IMR-90 (cell line): ENCODE results near the gene LYSMD3. TPM values are rescaled to one million over a fixed set of nuclear protein-coding genes. Genes with fewer than 3 reads are reported as not detected.

Experiments used
- ATAC-seq: fragments of 200-7000 bp; cut with Tn5 transposase; 2 replicates; pipeline ENCODE4 v1.9.1; 2020; ENCODE audit warnings: low read depth, mild to moderate bottlenecking, moderate library complexity
- BruUV-seq: library from RNA; stranded (reverse); fragments of 400-500 nt; replicated peaks from 2 replicates; lab custom pipeline; 2021; lab: Mats Ljungman, UMichigan
- CTCF ChIA-PET: fragments of 300-600 bp; formaldehyde crosslinking; extraction: SDS; loops from one replicate; lab custom pipeline; 2021; ENCODE audit warnings: antibody characterized with exemption; lab: Yijun Ruan, JAX
- POLR2A ChIA-PET: fragments of 300-600 bp; sonication (Branson Sonifier 250); formaldehyde crosslinking; loops from one replicate; lab custom pipeline; 2022; ENCODE audit warnings: antibody characterized with exemption; ENCODE audit not compliant: unreplicated experiment; lab: Charles Lee
- DNase-seq: peaks from one replicate; pipeline ENCODE4 v3.0.0; 2013
- H2AFZ ChIP-seq: replicated peaks from 2 replicates; pipeline ENCODE3; 2013; ENCODE audit warnings: low read length, mild to moderate bottlenecking; ENCODE audit not compliant: poor library complexity
- H2AK5ac ChIP-seq: 2 replicates; pipeline ENCODE4 v1.6.1; 2013; ENCODE audit warnings: low read depth, low read length, inconsistent platforms
- H2AK9ac ChIP-seq: replicated peaks from 2 replicates; pipeline ENCODE3; 2013; ENCODE audit warnings: mild to moderate bottlenecking, low read depth, low read length, moderate library complexity; ENCODE audit not compliant: poor library complexity
- H2BK120ac ChIP-seq: 2 replicates; pipeline ENCODE4 v1.6.1; 2013; ENCODE audit warnings: low read depth, low read length, inconsistent platforms
- H2BK15ac ChIP-seq: 3 replicates; pipeline ENCODE4 v1.6.1; 2013; ENCODE audit warnings: low read depth, low read length, inconsistent platforms
- H2BK20ac ChIP-seq: 2 replicates; pipeline ENCODE4 v1.6.1; 2013; ENCODE audit warnings: low read depth, mild to moderate bottlenecking, inconsistent platforms, low read length, moderate library complexity
- H2BK5ac ChIP-seq: 2 replicates; pipeline ENCODE4 v1.6.1; 2013; ENCODE audit warnings: mild to moderate bottlenecking, low read depth, low read length, inconsistent platforms; ENCODE audit not compliant: poor library complexity, severe bottlenecking
- H3K14ac ChIP-seq: replicated peaks from 2 replicates; pipeline ENCODE4 v1.6.1; 2013; ENCODE audit warnings: low read depth, low read length, inconsistent platforms
- H3K18ac ChIP-seq: 2 replicates; pipeline ENCODE4 v1.6.1; 2013; ENCODE audit warnings: low read depth, low read length, control low read depth
- H3K23ac ChIP-seq: 2 replicates; pipeline ENCODE4 v1.6.1; 2013; ENCODE audit warnings: low read depth, low read length, inconsistent platforms
- H3K27ac ChIP-seq: 2 replicates; pipeline ENCODE4 v1.5.1; 2013; ENCODE audit warnings: mild to moderate bottlenecking, control low read depth, low read length; ENCODE audit not compliant: insufficient read depth
- H3K27me3 ChIP-seq: 2 replicates; pipeline ENCODE4 v1.6.1; 2013; ENCODE audit warnings: low read length; ENCODE audit not compliant: control insufficient read depth, insufficient read depth
- H3K36me3 ChIP-seq: 2 replicates; pipeline ENCODE4 v1.6.1; 2013; ENCODE audit warnings: low read length, mixed read lengths; ENCODE audit not compliant: control insufficient read depth, insufficient read depth
- H3K4ac ChIP-seq: 2 replicates; pipeline ENCODE4 v1.6.1; 2013; ENCODE audit warnings: low read depth, low read length, inconsistent platforms
- H3K4me1 ChIP-seq: 2 replicates; pipeline ENCODE4 v1.6.1; 2013; ENCODE audit warnings: low read length, mixed read lengths; ENCODE audit not compliant: control insufficient read depth, insufficient read depth
- H3K4me2 ChIP-seq: 2 replicates; pipeline ENCODE4 v1.6.1; 2013; ENCODE audit warnings: low read depth, mild to moderate bottlenecking, control low read depth, low read length, moderate library complexity
- H3K4me3 ChIP-seq: 2 replicates; pipeline ENCODE4 v1.5.1; 2013; ENCODE audit warnings: low read depth, mild to moderate bottlenecking, control low read depth, low read length, moderate library complexity; ENCODE audit not compliant: insufficient read depth
- H3K56ac ChIP-seq: 2 replicates; pipeline ENCODE4 v1.6.1; 2013; ENCODE audit warnings: low read length, inconsistent platforms; ENCODE audit not compliant: insufficient read depth; ENCODE audit errors: extremely low read depth
- H3K79me1 ChIP-seq, 2 experiments: 2 replicates each; pipeline ENCODE4 v1.6.1; 2013; ENCODE audit warnings: low read length in 2 of 2, inconsistent platforms in 1 of 2, low read depth in 1 of 2
- H3K9ac ChIP-seq: 2 replicates; pipeline ENCODE4 v1.6.1; 2013; ENCODE audit warnings: low read depth, low read length, control low read depth
- H3K9me1 ChIP-seq: 2 replicates; pipeline ENCODE4 v1.6.1; 2013; ENCODE audit warnings: low read length, inconsistent platforms; ENCODE audit not compliant: insufficient read depth
- H3K9me3 ChIP-seq: 2 replicates; pipeline ENCODE4 v1.6.1; 2013; ENCODE audit warnings: low read length; ENCODE audit not compliant: control insufficient read depth, insufficient read depth
- H4K20me1 ChIP-seq: 2 replicates; pipeline ENCODE4 v1.6.1; 2013; ENCODE audit warnings: low read length, inconsistent platforms; ENCODE audit not compliant: insufficient read depth
- H4K5ac ChIP-seq: 2 replicates; pipeline ENCODE4 v1.6.1; 2013; ENCODE audit warnings: mild to moderate bottlenecking, low read depth, low read length, control low read depth
- H4K8ac ChIP-seq, 2 experiments: 2 replicates each; pipeline ENCODE4 v1.6.1; 2013; ENCODE audit warnings: low read depth in 2 of 2, low read length in 2 of 2, control low read depth in 1 of 2, inconsistent platforms in 1 of 2
- H4K91ac ChIP-seq: 2 replicates; pipeline ENCODE4 v1.6.1; 2013; ENCODE audit warnings: low read depth, low read length, inconsistent platforms; ENCODE audit not compliant: insufficient read depth
- BHLHE40 ChIP-seq: fragments of 150-350 bp; IDR thresholded peaks from 2 replicates; pipeline ENCODE4 v1.6.1; 2016; ENCODE audit warnings: mild to moderate bottlenecking, low read depth, low read length
- CEBPB ChIP-seq: IDR thresholded peaks from 2 replicates; pipeline ENCODE4 v1.6.1; 2012; ENCODE audit warnings: low read depth, low read length, improper control_type of control experiment
- CHD1 ChIP-seq: IDR thresholded peaks from 2 replicates; pipeline ENCODE4 v1.6.1; 2012; ENCODE audit warnings: low read depth, low read length, improper control_type of control experiment
- ELK1 ChIP-seq: fragments of 150-350 bp; IDR thresholded peaks from 2 replicates; pipeline ENCODE4 v1.6.1; 2016; ENCODE audit warnings: low read depth, mild to moderate bottlenecking, low read length, moderate library complexity, borderline replicate concordance
- FOS ChIP-seq: fragments of 150-350 bp; IDR thresholded peaks from 2 replicates; pipeline ENCODE4 v1.6.1; 2016; ENCODE audit warnings: low read depth, low read length
- MAFK ChIP-seq: IDR thresholded peaks from 2 replicates; pipeline ENCODE4 v1.6.1; 2012; ENCODE audit warnings: low read depth, low read length, improper control_type of control experiment
- MAZ ChIP-seq: IDR thresholded peaks from 2 replicates; pipeline ENCODE4 v1.6.1; 2012; ENCODE audit warnings: low read depth, mild to moderate bottlenecking, low read length, improper control_type of control experiment, moderate library complexity, borderline replicate concordance
- MXI1 ChIP-seq: IDR thresholded peaks from 2 replicates; pipeline ENCODE4 v1.6.1; 2012; ENCODE audit warnings: low read depth, mild to moderate bottlenecking, low read length, moderate library complexity, borderline replicate concordance
- NFE2L2 ChIP-seq: fragments of 150-350 bp; IDR thresholded peaks from 2 replicates; pipeline ENCODE4 v1.6.1; 2016; ENCODE audit warnings: low read depth, mild to moderate bottlenecking, low read length
- POLR2A ChIP-seq: IDR thresholded peaks from 2 replicates; pipeline ENCODE4 v1.6.1; 2012; ENCODE audit warnings: mild to moderate bottlenecking, low read depth, low read length
- RAD21 ChIP-seq: IDR thresholded peaks from 2 replicates; pipeline ENCODE4 v1.6.1; 2012; ENCODE audit warnings: low read length, improper control_type of control experiment
- RCOR1 ChIP-seq: IDR thresholded peaks from 2 replicates; pipeline ENCODE4 v1.6.1; 2012; ENCODE audit warnings: mild to moderate bottlenecking, low read length, improper control_type of control experiment; ENCODE audit not compliant: insufficient replicate concordance
- RFX5 ChIP-seq: IDR thresholded peaks from 2 replicates; pipeline ENCODE4 v1.8.0; 2012; ENCODE audit warnings: low read depth, mild to moderate bottlenecking, low read length, moderate library complexity
- SMC3 ChIP-seq: fragments of 150-350 bp; IDR thresholded peaks from 2 replicates; pipeline ENCODE4 v1.6.1; 2016; ENCODE audit warnings: low read depth, mild to moderate bottlenecking, antibody characterized with exemption, low read length, moderate library complexity
- WGBS, 2 experiments: methylation state at CpG; one replicate each; pipeline versions ENCODE4 v1.1.5 to v1.1.7; 2013; ENCODE audit warnings: missing lambda C conversion rate in 2 of 2; ENCODE audit not compliant: insufficient read length in 1 of 2; ENCODE audit errors: extremely low coverage in 2 of 2; 5-methylcytosine and 5-hydroxymethylcytosine counted together
- dilution Hi-C: fragments of 300-500 bp; cut with HindIII; formaldehyde crosslinking; loops from one replicate; pipeline ENCODE4 v1.14.3; 2018; ENCODE audit warnings: low sequenced_read_pairs; ENCODE audit not compliant: unreplicated experiment
- in situ Hi-C: fragments of 300-500 bp; cut with MboI; formaldehyde crosslinking; loops from 3 replicates; pipeline ENCODE4 v1.14.3; 2019; ENCODE audit warnings: low sequenced_read_pairs, inconsistent platforms, mixed read lengths
- intact Hi-C: fragments of 100-400 bp; cut with micrococcal nuclease; formaldehyde crosslinking; loops from 2 replicates; pipeline ENCODE4 v1.10.0; 2022
- polyA plus RNA-seq, 3 experiments: library from polyadenylated mRNA; depleted of rRNA; stranded (reverse); fragments of >200 nt; gene quantifications; 2 replicates each; pipeline ENCODE4 v1.2.3, GENCODE V29; 2012; ENCODE audit warnings: low replicate concordance in 1 of 3
- total RNA-seq: library from RNA; depleted of rRNA; stranded (reverse); fragments of >200 nt; gene quantifications from 2 replicates; pipeline ENCODE4 v1.2.3, GENCODE V29; 2012
- TF ChIP-seq, protein P1 (sequence below): fragments of 150-350 bp; IDR thresholded peaks from 2 replicates; pipeline ENCODE4 v1.6.1; 2017; ENCODE audit warnings: mild to moderate bottlenecking, antibody characterized with exemption, low read length, low read depth
- TF ChIP-seq, protein P2 (sequence below): conservative IDR thresholded peaks from 2 replicates; pipeline ENCODE4 v1.5.1; 2012; ENCODE audit warnings: mild to moderate bottlenecking, low read depth, low read length, improper control_type of control experiment

LYSMD3 gene
- total and polyA plus RNA-seq, 2 of the 4 experiments (the other 2 are of a cell fraction) = 10.2 to 21.1 TPM

DNA sequence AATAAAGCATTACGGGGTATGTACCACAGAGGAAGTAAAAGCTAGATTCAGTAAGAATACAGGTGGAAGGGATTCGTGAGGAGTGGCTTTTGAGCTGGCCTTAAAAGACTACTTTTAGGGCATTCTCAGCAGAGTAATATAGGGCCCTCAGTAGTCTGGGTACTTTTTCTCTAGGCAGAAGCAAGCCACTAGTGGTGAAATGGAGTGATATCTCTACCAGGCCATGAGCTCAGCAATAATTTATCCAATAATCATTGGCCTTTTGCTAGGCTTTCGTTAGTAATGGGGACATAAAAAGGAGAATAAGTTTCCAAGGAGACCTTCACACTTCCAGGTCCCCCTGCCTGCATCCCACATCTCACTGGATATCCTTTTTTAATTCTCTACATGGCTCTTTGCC is 53.0 kb downstream of the LYSMD3 start:
- H4K20me1 ChIP-seq = no peaks in the 10 kb centered on the region
- no peak overlapping the region for H2AFZ ChIP-seq
- H2BK15ac ChIP-seq = no peak overlapping the region
- H3K27ac ChIP-seq = no peak overlapping the region
- peaks cover 4% of the 10 kb centered on the region for H3K4me1 ChIP-seq
- no peaks in the 10 kb centered on the region for H3K27me3 ChIP-seq
- H4K5ac ChIP-seq = no peak overlapping the region
- H3K4me3 ChIP-seq = no peak overlapping the region
- H3K9me1 ChIP-seq = 0 out of 2 replicates have a peak, but pooled peaks cover 2% of the 10 kb centered on the region
- no peaks in the 10 kb centered on the region for H3K9me3 ChIP-seq
- no peak overlapping the region for H3K4ac ChIP-seq
- BruUV-seq = no TSS peak
- H2AK9ac ChIP-seq = no peak overlapping the region
- TF ChIP-seq NFE2L2 (no peak), MAZ (no peak), POLR2A (no peak), RAD21 (no peak), FOS (no peak), CHD1 (no peak), CEBPB (no peak), MAFK (no peak), RCOR1 (no peak), MXI1 (no peak), RFX5 (no peak), BHLHE40 (no peak), SMC3 (no peak), ELK1 (no peak)
- TF ChIP-seq, protein P1, sequence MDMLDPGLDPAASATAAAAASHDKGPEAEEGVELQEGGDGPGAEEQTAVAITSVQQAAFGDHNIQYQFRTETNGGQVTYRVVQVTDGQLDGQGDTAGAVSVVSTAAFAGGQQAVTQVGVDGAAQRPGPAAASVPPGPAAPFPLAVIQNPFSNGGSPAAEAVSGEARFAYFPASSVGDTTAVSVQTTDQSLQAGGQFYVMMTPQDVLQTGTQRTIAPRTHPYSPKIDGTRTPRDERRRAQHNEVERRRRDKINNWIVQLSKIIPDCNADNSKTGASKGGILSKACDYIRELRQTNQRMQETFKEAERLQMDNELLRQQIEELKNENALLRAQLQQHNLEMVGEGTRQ = no peak
- TF ChIP-seq, protein P2, sequence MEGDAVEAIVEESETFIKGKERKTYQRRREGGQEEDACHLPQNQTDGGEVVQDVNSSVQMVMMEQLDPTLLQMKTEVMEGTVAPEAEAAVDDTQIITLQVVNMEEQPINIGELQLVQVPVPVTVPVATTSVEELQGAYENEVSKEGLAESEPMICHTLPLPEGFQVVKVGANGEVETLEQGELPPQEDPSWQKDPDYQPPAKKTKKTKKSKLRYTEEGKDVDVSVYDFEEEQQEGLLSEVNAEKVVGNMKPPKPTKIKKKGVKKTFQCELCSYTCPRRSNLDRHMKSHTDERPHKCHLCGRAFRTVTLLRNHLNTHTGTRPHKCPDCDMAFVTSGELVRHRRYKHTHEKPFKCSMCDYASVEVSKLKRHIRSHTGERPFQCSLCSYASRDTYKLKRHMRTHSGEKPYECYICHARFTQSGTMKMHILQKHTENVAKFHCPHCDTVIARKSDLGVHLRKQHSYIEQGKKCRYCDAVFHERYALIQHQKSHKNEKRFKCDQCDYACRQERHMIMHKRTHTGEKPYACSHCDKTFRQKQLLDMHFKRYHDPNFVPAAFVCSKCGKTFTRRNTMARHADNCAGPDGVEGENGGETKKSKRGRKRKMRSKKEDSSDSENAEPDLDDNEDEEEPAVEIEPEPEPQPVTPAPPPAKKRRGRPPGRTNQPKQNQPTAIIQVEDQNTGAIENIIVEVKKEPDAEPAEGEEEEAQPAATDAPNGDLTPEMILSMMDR = no peak
- H4K91ac ChIP-seq = no peak overlapping the region
- intact Hi-C loops (no loop called here), in situ Hi-C loops (no loop called here), dilution Hi-C loops (no loop called here)
- CTCF ChIA-PET = interaction anchor here (0.6 kb wide), 1 partner anchor 54 kb away, joined by 3 read pairs; no protein-coding TSS in a partner anchor
- DNase-seq = no peak
- no peak overlapping the region for H3K4me2 ChIP-seq
- WGBS, 2 experiments = no CpG with 5 or more reads among the region's 3 CpGs
- POLR2A ChIA-PET = no interaction called here
- no peak overlapping the region for H3K18ac ChIP-seq
- H3K56ac ChIP-seq = no peak overlapping the region
- no peak overlapping the region for H2BK120ac ChIP-seq
- H3K79me1 ChIP-seq = peaks cover 9 to 13% of the 10 kb centered on the region in 2 experiments
- H4K8ac ChIP-seq = no peak overlapping the region
- ATAC-seq = no peak
- H2AK5ac ChIP-seq = no peak overlapping the region
- H3K14ac ChIP-seq = no peak overlapping the region
- H2BK20ac ChIP-seq = no peak overlapping the region
- no peak overlapping the region for H3K23ac ChIP-seq
- H3K9ac ChIP-seq = no peak overlapping the region
- H3K36me3 ChIP-seq = no peaks in the 10 kb centered on the region
- H2BK5ac ChIP-seq = no peak overlapping the region
